ENCODE results near the gene MIXL1. TPM values are rescaled to one million over a fixed set of nuclear protein-coding genes. Genes with fewer than 3 reads are reported as not detected.

The MIXL1 gene
- total RNA-seq, 1 experiment from 2014 or later, result not detected

GRCh38 chr1:226276077-226276682 is 52.7 kb downstream of the MIXL1 start:
- DNase-seq (ENCODE audit: low read depth), result no peak

Other genes with a start within 250 kb of the MIXL1 start
- 13.5 and 15.9 TPM in 2 replicates for gene SDE2, start 224.3 kb upstream of the MIXL1 start, total RNA-seq (2014; rRNA removed; shearing (Covaris generic))
- gene H3-3A, start 160.9 kb upstream of the MIXL1 start, total RNA-seq (2014; rRNA removed; shearing (Covaris generic)), result 191 and 346 TPM in 2 replicates
- gene ACBD3, start 36.9 kb upstream of the MIXL1 start, total RNA-seq (2014; rRNA removed; shearing (Covaris generic)), result 20.4 and 24.2 TPM in 2 replicates
- gene LIN9, start 85.5 kb downstream of the MIXL1 start, total RNA-seq (2014; rRNA removed; shearing (Covaris generic)), result 11.5 and 12.1 TPM in 2 replicates
- 177 and 208 TPM in 2 replicates for gene PARP1, start 184.4 kb downstream of the MIXL1 start, total RNA-seq (2014; rRNA removed; shearing (Covaris generic))

Data from HT1080 (cell line).